NCI-H2171 (cell line): Measurements from ENCODE around the gene COL6A5.
"Not testable (repeated sequence)": the region's sequence is repeated elsewhere in the genome, so short reads cannot be mapped to it uniquely, and the experiment has no call there.

Source experiments
- DNase-seq: peaks from one replicate; lab custom pipeline; 2025; lab: John Stamatoyannopoulos, UW

COL6A5 gene

GRCh38 chr3:130384476-130385025 lies 39.1 kb downstream of the COL6A5 start:
- no peak for DNase-seq

- no peak for DNase-seq
Measured at GRCh38 chr3:130386604-130387263, 41.3 kb downstream of the COL6A5 start.

GRCh38 chr3:130389743-130390478 lies 44.4 kb downstream of the COL6A5 start:
- DNase-seq = no peak

- DNase-seq = no peak
Measured at GRCh38 chr3:130392266-130392665, 46.8 kb downstream of the COL6A5 start.

- DNase-seq = no peak
Measured at GRCh38 chr3:130393594-130393993, 48.1 kb downstream of the COL6A5 start.

- no peak for DNase-seq
Measured at GRCh38 chr3:130395331-130395730, 49.9 kb downstream of the COL6A5 start.

- DNase-seq = no peak
Measured at GRCh38 chr3:130395916-130396315, 50.4 kb downstream of the COL6A5 start.

- no peak for DNase-seq
Measured at GRCh38 chr3:130404401-130404800, 58.9 kb downstream of the COL6A5 start.

- no peak for DNase-seq
Measured at GRCh38 chr3:130405956-130406355, 60.5 kb downstream of the COL6A5 start.

GRCh38 chr3:130408253-130408652 lies 62.8 kb downstream of the COL6A5 start:
- DNase-seq = not testable (repeated sequence)

- DNase-seq = no peak
Measured at GRCh38 chr3:130411320-130411719, 65.8 kb downstream of the COL6A5 start.

GRCh38 chr3:130412991-130413560 lies 67.6 kb downstream of the COL6A5 start:
- DNase-seq = no peak

- DNase-seq = no peak
Measured at GRCh38 chr3:130414457-130414856, 69.0 kb downstream of the COL6A5 start.

- no peak for DNase-seq
Measured at GRCh38 chr3:130420466-130420865, 75.0 kb downstream of the COL6A5 start.

- no peak for DNase-seq
Measured at GRCh38 chr3:130423064-130423463, 77.6 kb downstream of the COL6A5 start.

GRCh38 chr3:130424837-130425236 lies 79.4 kb downstream of the COL6A5 start:
- no peak for DNase-seq

- no peak for DNase-seq
Measured at GRCh38 chr3:130425484-130425883, 80.0 kb downstream of the COL6A5 start.

GRCh38 chr3:130426206-130426605 lies 80.7 kb downstream of the COL6A5 start:
- no peak for DNase-seq

- DNase-seq = no peak
Measured at GRCh38 chr3:130428871-130429712, 83.6 kb downstream of the COL6A5 start.

GRCh38 chr3:130429713-130430023 lies 84.2 kb downstream of the COL6A5 start:
- no peak for DNase-seq

- DNase-seq = no peak
Measured at GRCh38 chr3:130430266-130430665, 84.8 kb downstream of the COL6A5 start.

GRCh38 chr3:130432086-130432485 lies 86.6 kb downstream of the COL6A5 start:
- DNase-seq = not testable (repeated sequence)
